Tibial artery (tissue), 4 donors: Measurements from ENCODE around the gene SYT11.

Experiments
- DNase-seq, 2 donors: peaks; one replicate each; pipeline ENCODE4 v3.0.0-alpha.2; 2019
- H3K27ac ChIP-seq, 2 donors: fragments of 200-600 bp; sonication (generic) in 1 of 2; 1 replicate in 1 of 2; 2 replicates in 1 of 2; pipeline ENCODE4 v1.5.1; 2018 to 2019; ENCODE audit warnings: mild to moderate bottlenecking in 1 of 2
- H3K27me3 ChIP-seq, 2 donors: fragments of 200-600 bp; sonication (generic) in 1 of 2; one replicate each; pipeline versions ENCODE4 v1.5.1 to v1.6.0; 2016 to 2019
- H3K36me3 ChIP-seq, 3 donors: fragments of 200-600 bp; sonication (generic) in 2 of 3; one replicate each; pipeline ENCODE4 v1.5.1; 2016 to 2019; ENCODE audit warnings: mild to moderate bottlenecking in 2 of 3
- H3K4me1 ChIP-seq, 4 donors: fragments of 200-600 bp; sonication (generic) in 2 of 4; 1 replicate in 3 of 4; 2 replicates in 1 of 4; pipeline ENCODE4 v1.5.1; 2016 to 2019
- H3K4me3 ChIP-seq, 2 donors: fragments of 200-600 bp; sonication (generic) in 1 of 2; 1 replicate in 1 of 2; 2 replicates in 1 of 2; pipeline ENCODE4 v1.5.1; 2018 to 2019; ENCODE audit warnings: mild to moderate bottlenecking in 2 of 2
- H3K9me3 ChIP-seq, 3 donors: fragments of 200-600 bp; sonication (generic) in 1 of 3; one replicate each; pipeline ENCODE4 v1.5.1; 2016 to 2019
- intact Hi-C: fragments of 100-400 bp; cut with DNase I; formaldehyde crosslinking; loops from one replicate; pipeline ENCODE4 v1.15.0; 2023; ENCODE audit warnings: low total_unique reads
- TF ChIP-seq, protein P1 (sequence below), 2 experiments: fragments of 200-600 bp in 1 of 2; fragments of 450-650 bp in 1 of 2; IDR thresholded peaks; one replicate each; pipeline ENCODE4 v1.5.1; 2017 to 2019; ENCODE audit warnings: antibody characterized with exemption in 2 of 2, mild to moderate bottlenecking in 1 of 2, moderate library complexity in 1 of 2

The SYT11 gene

DNA sequence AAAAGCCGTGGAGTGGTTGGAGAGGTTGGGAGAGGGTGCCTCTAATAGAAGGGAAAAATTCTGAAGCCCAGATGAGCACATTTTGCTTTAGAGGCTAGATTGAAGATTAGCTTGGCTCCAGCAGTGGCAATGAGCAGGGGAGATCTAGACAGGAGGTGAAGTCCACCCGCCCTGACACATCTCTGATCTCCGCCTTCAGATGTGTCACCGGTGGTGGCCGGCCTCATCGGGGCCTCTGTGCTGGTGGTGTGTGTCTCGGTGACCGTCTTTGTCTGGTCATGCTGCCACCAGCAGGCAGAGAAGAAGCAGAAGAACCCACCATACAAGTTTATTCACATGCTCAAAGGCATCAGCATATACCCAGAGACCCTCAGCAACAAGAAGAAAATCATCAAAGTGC lies 8.4 kb downstream of the SYT11 start:
- H3K27me3 ChIP-seq: no peaks in the 10 kb centered on the region
- peaks cover 0 to 23% (median 20%) of the 10 kb centered on the region in 3 donors for H3K36me3 ChIP-seq
- no peak overlapping the region for H3K4me3 ChIP-seq
- no peak for DNase-seq
- TF ChIP-seq, protein P1, sequence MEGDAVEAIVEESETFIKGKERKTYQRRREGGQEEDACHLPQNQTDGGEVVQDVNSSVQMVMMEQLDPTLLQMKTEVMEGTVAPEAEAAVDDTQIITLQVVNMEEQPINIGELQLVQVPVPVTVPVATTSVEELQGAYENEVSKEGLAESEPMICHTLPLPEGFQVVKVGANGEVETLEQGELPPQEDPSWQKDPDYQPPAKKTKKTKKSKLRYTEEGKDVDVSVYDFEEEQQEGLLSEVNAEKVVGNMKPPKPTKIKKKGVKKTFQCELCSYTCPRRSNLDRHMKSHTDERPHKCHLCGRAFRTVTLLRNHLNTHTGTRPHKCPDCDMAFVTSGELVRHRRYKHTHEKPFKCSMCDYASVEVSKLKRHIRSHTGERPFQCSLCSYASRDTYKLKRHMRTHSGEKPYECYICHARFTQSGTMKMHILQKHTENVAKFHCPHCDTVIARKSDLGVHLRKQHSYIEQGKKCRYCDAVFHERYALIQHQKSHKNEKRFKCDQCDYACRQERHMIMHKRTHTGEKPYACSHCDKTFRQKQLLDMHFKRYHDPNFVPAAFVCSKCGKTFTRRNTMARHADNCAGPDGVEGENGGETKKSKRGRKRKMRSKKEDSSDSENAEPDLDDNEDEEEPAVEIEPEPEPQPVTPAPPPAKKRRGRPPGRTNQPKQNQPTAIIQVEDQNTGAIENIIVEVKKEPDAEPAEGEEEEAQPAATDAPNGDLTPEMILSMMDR (IDR thresholded peaks at IDR 0.05): no peak
- peaks cover 0 to 11% (median 9%) of the 10 kb centered on the region in 4 donors for H3K4me1 ChIP-seq
- H3K27ac ChIP-seq: no peak overlapping the region
- intact Hi-C loops: no loop called here
- no peaks in the 10 kb centered on the region for H3K9me3 ChIP-seq

DNA sequence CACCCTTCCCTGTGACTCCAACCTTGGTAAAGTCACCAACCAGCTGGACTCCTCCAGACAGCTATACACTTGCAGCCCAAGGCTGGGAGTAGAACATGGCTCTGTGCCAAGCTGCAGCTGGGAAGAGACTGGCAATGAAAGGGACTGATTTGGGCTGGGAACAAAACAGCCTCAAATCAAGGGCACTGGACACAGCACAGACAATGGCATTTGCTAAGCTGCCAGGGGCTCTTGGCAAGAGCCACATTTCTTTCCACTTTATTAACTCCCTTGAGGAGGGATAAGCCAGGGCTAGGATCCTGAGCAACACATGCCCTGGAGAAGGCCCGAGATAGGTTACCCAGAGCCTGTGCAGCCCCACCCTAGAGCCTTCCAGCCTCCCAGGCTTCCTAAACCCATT lies 12.0 kb downstream of the SYT11 start:
- peak overlapping the region in 1 of 2 donors; percentile 26 for H3K27ac ChIP-seq
- peak in 1 of 2 donors; percentile 28 for DNase-seq
- no peaks in the 10 kb centered on the region for H3K9me3 ChIP-seq
- no peaks in the 10 kb centered on the region for H3K27me3 ChIP-seq
- intact Hi-C loops: no loop called here
- H3K4me3 ChIP-seq: no peak overlapping the region
- H3K36me3 ChIP-seq: peaks cover 0 to 23% (median 20%) of the 10 kb centered on the region in 3 donors
- peaks cover 0 to 11% (median 9%) of the 10 kb centered on the region in 4 donors for H3K4me1 ChIP-seq
- TF ChIP-seq, protein P1 (IDR thresholded peaks at IDR 0.05): no peak

DNA sequence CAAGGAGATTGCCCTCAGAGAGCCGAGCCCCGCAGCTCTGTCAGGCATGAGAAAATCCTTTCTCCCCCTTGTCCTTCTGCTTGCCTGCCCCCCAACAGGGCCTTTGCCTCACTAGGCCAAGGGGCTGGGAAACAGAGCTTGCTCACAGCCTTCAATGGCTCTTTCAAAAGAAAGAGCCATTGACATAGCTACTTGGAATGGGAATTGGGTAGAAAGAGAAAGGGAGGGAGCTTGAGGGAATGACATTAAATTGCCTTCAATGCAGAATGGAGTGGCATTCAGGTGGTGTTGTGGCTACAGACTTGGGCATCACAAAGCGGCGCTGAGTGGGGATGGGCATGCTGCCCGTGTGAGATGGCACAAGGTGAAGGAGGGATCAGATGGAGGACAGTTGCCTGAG lies 13.2 kb downstream of the SYT11 start:
- Histone ChIP-seq H3K27ac (no peak overlapping the region), H3K27me3 (no peaks in the 10 kb centered on the region), H3K9me3 (no peaks in the 10 kb centered on the region), H3K4me1 (peaks cover 0 to 11% (median 9%) of the 10 kb centered on the region in 4 donors), H3K36me3 (peaks cover 0 to 23% (median 20%) of the 10 kb centered on the region in 3 donors), H3K4me3 (no peak overlapping the region)
- DNase-seq: no peak
- TF ChIP-seq, protein P1 (IDR thresholded peaks at IDR 0.05): no peak
- intact Hi-C loops: no loop called here

DNA sequence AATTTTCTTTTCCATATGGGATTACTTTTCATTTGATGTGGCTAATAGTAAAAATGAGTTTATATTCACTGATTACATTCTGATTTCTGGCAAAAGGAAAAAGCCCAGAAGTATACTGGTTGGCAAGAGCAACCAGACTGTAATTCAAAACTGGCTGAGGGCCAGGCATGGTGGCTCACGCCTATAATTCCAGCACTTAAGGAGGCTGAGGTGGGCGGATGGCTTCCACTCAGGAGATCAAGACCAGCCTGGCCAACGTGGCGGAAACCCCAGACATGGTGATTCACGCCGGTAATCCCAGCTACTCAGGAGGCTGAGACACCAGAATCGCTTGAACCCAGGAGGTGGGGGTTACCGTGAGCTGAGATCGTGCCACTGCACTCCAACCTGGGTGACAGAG lies 14.5 kb downstream of the SYT11 start:
- peaks cover 0 to 11% (median 9%) of the 10 kb centered on the region in 4 donors for H3K4me1 ChIP-seq
- peaks cover 0 to 14% (median 12%) of the 10 kb centered on the region in 3 donors for H3K36me3 ChIP-seq
- intact Hi-C loops: no loop called here
- TF ChIP-seq, protein P1 (IDR thresholded peaks at IDR 0.05): no peak
- H3K4me3 ChIP-seq: no peak overlapping the region
- no peak overlapping the region for H3K27ac ChIP-seq
- H3K27me3 ChIP-seq: no peaks in the 10 kb centered on the region
- H3K9me3 ChIP-seq: no peaks in the 10 kb centered on the region
- DNase-seq: no peak

DNA sequence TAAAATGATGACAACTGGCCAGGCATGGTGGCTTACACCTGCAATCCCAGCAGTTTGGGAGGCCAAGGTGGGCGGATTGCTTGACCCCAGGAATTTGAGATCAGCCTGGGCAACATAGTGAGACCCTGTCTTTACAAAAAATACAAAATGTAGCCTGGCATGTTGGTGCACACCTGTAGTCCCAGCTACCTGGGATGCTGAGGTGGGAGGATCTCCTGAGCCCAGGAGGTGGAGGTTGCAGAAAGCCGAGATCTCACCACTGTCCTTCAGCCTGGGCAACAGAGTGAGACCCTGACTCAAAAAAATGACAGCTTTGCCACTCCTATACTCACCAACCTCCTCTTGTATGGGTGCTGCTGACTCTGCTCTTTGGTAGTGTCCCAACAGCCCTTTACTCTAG lies 18.6 kb downstream of the SYT11 start:
- Histone ChIP-seq H3K4me3 (no peak overlapping the region), H3K4me1 (no peaks in the 10 kb centered on the region), H3K27ac (no peak overlapping the region), H3K9me3 (no peaks in the 10 kb centered on the region), H3K36me3 (peaks cover 26 to 36% (median 35%) of the 10 kb centered on the region in 3 donors), H3K27me3 (no peaks in the 10 kb centered on the region)
- intact Hi-C loops: no loop called here
- DNase-seq: no peak
- TF ChIP-seq, protein P1 (IDR thresholded peaks at IDR 0.05): no peak

DNA sequence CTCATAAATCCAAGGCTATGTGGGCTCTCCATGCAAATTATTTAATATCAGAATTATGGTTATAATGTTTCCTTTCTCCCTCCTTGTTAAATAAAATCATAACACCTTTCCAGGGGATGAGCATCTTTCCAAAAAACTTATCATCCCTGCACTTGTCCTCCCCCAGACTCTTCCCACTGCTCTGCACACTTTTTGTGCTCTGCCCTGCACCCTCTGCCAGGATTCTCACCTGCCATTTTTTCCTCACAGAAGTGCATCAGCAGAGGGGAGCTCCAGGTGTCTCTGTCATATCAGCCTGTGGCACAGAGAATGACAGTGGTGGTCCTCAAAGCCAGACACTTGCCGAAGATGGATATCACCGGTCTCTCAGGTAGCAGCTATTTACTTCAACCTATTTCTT lies 20.9 kb downstream of the SYT11 start:
- Histone ChIP-seq H3K36me3 (peaks cover 29 to 41% (median 39%) of the 10 kb centered on the region in 3 donors), H3K4me1 (no peaks in the 10 kb centered on the region), H3K4me3 (no peak overlapping the region), H3K27ac (no peak overlapping the region), H3K27me3 (no peaks in the 10 kb centered on the region), H3K9me3 (no peaks in the 10 kb centered on the region)
- TF ChIP-seq, protein P1 (IDR thresholded peaks at IDR 0.05): no peak
- intact Hi-C loops: no loop called here
- DNase-seq: no peak
